HG02943 (cell line): ENCODE measurements around the gene C1QTNF1.

Experiments used
- ATAC-seq: cut with Tn5 transposase; IDR thresholded peaks from one replicate; pipeline ENCODE4 v1.9.1; 2021; ENCODE audit warnings: mild to moderate bottlenecking, low read depth, moderate library complexity; ENCODE audit not compliant: unreplicated experiment

The C1QTNF1 gene

DNA sequence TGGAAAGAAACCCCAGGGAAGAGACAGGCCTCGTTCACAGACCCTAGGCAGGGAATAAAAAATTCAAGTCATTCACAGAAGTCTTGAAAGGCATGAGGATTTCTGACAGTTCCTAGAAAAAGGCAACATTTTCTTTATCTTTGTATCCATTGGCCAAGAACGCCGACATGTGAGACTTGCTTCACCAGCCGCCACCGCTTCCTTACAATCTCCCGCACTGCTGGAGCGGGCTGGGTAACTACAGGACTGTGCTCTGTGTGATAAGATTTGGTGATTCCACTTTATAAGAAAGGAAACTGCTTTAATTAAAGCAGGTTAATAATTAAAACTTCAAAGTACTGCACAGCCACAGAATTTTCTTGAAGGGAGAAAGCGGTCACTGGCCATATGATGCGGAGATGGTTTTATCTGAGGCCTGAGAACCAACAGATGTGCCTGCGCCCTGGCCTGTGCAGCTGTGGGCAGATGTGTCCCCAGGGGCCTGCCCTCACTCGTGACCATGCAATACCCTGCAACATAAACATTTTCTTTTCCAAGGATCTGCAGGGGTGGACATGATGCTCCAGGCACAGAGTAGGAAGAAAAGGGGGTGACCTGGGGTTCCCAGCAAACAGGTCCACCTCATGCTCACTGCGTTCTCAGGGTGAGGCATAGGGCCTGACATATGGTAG, 31.3 kb upstream of the C1QTNF1 start:
- no peak for ATAC-seq

DNA sequence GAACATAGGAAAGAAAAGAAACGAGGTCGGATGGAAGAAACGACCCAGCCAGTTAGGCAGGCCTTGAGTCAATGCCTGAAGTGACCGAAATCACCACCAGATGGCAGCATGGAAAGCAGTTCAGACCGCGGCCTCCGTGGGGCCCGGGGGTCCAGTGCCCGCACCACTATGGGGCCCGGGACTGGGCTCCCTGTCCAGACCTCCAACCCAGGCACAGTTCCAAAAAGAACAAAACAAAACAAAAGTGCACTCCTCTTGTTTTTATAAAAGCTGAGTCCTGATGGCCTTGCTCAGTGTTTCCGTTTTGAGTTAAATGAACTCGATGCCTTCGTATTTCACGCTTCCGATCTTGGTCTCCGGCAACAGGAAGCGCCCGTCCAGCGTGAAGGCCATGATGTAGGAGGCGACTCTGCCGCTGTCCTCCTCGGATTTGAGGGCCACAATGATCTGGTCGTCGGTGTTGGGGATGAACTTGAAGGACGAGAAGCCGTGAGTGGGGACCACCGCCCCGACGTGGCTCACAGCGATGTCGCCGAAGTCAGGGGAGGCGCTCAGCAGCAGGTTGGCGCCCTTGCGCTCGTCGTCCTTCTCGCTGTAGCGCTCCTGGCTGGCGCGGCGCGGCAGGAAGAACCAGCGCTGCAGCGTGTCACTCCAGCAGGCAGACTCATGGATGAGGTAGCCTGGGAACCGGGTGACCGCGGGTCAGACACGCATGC, 30.6 kb upstream of the C1QTNF1 start:
- ATAC-seq: no peak

DNA sequence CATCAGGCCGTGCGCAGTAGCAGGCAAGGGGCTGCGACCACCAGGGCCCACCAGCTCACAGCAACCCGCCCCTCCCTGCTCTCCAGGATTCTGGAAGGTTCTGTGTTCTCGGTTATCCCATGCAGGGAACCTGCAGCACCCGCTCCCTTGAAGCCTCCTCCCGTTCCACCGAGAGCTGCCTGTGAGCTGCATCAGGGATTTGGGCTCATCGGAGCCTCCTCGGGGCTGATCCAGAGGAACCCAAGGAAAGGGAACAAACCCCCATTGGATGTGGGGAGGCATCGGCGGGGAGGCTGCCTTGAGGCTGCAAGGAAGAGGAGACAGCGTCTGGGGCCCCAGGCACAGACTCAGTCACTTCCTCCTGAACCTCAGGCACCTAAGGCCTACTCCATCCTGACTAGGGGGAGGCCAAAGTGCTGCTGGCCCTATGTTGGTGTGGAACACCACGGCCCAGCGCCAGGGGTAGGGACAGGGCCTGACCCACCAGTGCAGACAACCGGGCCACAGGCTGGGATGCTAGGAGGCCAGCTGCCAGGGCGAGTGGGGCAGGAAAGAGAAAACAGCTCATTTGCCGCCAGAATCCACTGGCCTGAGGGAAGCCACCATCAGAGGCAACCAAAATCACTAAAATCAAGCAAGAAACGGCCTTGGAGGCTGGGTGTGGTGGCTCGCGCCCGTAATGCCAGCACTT, 29.8 kb upstream of the C1QTNF1 start:
- no peak for ATAC-seq

DNA sequence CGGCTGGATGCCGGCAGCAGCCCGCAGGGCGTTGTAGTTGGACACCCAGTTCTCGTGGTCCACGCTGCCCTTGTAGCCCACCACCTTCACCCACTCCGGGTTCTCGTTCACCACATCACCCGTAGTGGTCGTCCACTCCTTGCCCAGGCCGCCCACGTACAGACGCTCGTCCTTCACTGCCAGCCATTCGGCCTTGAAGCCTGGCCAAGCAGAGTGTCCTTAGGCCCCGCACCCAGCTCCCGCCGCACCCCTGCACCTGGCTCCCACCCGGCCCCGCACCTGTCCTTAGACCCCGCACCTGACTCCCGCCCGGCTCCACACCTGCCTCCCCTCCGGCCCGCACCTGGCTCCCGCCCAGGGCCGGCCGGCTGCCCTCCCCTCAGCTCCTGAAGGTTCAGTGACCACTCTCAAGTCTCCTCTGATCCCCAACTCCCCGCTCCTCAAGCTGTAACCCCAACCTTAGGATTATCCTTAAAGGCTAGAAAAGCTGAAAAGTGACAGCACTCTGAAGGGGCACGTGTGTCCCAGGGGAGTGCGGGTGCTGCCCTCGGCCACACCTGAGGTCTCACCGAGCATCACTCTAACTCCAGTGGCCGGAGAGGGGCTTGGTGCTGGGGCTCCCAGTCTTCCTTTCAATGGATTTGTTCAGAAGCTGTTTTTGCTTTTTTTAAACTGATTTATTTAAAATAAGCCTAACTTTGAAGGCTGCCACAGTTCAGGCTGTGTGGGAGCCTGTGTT, 28.8 kb upstream of the C1QTNF1 start:
- no peak for ATAC-seq

DNA sequence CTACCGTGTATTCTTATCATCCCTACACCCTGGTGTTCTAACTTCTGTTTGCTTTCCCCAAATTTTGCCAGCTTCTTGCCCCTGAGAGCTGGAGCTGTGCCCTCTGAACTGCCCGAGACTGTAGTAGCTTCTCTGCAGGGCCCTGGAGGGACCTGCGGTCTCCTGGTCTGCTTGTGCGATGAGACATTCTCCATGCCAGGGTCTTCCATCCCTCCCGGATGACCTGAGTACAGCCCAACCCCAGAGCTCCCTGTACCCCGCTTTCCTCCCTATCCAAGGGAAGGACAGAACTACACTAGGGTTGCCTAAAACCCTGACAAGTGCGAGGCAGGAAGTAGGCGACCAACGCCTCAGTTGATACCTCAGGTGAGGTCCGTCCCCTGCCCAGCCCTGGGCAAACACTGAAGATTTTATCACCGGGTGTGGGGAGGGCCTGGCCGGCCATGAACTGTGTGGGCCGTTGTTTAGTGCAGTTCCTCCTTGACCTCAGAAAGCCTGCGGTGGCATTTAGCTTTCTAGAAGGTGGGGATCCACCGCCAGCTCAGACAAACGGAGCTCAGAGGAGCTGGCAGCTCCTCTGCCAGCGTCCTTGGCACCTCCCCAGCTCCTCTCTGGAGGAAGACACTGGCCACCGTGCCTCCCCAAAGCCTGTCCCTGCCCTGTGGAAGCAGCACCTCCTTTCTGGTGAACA, 28.1 kb upstream of the C1QTNF1 start:
- ATAC-seq: no peak

DNA sequence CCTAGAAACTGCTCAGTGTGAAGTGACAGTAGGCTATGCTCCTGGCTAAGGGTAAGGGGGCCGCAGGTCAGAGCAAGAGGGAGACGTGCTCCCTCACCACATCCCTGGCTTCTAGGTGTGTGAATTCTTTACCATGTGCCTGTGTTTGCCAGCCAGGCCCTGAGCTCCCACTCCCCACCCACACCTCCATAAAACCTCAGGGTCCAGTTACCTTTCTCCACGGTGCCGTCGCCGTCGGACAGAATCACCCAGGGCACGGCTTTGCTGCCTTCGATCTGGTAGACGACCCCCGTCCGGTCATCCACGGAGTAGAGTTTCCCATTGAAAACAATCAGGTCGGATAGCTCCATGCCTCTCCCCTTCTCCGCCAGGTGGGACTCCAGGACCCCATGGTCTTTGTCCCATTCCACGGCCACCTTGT, 27.2 kb upstream of the C1QTNF1 start:
- no peak for ATAC-seq

DNA sequence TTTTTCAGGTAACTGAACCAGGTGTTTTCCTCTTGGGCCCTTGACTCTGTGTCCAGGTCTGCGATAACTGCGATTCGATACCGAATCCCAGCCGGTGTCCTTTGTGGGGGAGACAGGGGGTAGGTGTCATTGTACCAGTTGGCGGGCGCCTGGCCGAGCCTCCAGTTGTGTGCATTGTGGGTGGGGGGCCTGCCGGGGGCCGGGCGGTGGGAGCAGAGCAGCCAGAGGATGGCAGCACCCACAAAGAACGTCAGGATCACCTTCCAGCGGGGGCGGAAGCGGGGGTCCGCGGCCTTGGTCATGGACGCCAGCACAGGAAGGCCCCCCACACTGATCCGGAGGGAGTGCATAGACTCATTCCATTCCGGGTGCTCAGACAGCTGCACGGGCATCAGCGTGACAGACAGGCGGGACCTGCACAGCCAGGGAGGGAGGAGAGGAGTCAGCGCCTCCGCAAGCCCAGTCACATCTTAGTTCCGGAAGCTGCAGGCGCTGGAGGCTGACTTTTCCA, 26.7 kb upstream of the C1QTNF1 start:
- ATAC-seq: no peak

DNA sequence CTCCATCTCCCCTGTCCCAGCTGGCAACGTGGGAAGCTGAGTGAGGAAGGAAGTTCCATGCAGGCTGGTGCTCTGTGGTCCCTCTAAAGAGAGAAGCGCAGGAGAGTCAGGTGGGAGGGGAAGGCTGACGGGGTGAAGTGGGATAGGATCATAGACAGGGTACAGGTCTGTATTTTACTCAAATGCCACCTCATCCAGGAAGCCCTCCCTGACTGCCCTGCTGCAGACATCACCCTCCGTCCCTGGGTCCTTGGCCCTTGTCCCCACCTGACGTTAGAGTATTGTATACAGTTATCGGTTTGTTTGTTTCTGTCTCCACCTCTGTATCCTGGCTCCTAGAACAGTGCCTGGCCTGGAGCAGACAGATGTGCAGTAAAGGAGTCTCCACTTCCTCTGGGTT, 26.1 kb upstream of the C1QTNF1 start:
- ATAC-seq: no peak

DNA sequence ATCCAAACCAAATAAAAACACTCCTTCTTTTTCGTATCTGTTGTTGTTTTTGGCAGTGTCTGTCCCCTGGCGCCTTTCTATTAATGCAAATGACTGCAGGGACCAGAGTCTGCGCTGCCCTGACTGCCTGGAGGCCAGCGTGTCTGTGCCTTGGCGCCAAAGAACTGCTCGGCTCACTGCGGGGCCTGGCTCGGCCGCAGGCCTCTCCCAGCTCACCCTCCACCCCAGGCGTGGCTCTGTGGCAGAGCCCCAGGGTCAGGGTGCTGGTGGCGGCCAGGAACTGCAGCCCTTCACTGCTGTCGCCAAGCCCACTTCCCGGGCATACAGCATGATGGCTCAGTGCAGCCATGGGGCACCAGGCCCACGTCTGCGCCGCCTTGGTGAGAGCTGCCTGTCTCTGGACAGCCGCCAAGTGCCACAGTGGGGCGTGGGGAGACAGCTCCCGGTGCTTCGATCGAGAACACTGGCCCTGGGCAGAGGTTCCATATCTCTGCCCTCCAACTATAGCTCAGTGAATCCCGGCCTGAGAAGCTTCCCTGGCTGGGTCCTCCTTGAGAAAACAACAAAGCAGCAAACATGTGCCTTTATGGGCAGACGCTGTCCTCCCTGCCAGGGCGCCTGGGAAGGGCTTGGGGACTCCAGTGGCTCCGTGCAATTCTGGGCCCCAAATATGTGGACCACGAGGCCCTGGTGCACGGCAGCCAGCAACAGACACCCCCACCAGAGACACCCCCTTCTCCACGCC, 25.5 kb upstream of the C1QTNF1 start:
- no peak for ATAC-seq

DNA sequence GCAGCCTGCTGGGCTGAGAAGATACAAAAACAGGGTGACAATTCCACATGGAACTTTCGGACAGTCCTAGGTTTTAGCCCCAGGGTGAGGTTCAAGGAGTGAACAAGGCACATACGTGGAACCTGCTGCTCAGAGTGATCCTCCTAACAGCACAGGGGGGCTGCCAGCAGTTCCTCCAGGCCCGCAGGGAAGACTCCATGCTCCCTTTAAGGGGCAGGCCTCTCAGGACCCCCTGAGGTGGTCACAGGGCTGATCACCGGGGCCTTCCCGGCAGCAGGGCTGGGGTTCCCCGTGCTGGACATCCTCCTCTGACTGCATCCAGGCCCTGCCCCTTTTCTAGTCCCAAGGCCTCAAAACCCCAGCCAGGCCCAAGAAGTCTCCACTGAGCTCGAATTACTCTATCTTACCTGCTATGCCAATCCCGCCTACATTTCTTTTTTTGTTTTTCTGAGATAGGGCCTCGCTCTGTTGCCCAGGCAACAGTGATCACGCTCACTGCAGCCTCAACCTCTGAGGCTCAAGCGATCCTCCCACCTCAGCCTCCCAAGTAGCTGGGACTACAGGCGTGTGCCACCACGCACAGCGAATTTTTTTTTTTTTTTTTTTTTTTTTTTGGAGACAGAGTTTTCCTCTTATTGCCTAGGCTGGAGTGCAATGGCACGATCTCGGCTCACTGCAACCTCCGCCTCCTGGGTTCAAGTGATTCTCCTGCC, 24.8 kb upstream of the C1QTNF1 start:
- no peak for ATAC-seq

DNA sequence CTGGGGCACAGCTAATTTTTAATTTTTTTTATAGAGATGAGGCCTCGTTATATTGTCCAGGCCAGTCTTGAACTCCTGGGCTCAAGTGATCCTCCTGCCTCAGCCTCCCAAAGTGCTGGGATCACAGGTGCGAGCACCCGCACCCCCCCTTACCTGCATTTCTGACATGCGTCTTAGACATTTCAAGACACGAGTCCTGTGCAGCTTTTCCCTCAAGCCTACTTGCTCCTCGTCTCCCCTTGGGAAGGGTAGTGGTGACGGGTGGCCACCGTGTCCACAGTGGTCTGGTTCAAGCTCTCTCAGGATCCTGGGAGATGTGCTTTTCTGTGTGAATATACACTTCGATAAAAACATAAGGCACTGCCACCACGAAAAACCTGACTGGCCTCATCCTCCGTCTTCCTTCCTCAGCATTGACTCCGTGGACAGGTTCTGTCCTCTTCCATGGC, 24.0 kb upstream of the C1QTNF1 start:
- no peak for ATAC-seq

DNA sequence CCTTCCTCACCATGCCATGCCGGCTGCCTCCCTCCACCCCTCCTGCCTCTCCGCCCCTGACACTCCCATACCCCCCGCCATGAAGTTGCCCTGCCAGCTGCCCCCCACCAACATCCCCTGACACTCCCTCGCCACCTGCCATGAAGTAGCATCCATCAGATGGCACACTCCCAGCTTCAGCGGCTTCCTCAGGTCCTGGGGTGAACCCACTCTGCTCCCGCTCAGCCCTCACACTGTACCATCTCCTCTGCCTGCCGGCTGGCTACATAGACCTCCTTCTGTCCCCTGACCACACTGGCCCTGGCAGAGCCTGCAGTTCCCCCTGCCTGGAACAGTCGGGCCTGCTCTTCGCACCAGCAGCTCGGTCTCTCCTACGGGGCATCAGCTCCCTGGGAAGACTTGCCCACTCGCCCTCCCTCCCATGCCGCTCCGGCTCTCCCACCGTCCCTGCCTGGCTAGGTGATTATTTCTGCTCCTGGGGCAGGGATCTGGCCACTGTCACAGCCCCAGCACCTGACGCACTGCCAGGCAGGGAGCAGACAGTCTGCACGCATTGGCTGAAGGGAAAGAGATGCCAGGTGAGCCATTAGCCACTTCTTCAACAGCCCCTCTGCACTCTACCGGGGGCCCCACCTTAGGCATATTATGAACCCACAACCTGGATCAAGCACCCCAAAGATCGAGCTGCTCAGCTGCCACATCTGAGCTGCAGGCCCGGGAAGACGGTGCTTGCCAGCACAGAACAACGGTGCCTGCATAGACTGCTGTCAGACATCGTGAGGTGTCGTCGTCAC, 23.4 kb upstream of the C1QTNF1 start:
- no peak for ATAC-seq

DNA sequence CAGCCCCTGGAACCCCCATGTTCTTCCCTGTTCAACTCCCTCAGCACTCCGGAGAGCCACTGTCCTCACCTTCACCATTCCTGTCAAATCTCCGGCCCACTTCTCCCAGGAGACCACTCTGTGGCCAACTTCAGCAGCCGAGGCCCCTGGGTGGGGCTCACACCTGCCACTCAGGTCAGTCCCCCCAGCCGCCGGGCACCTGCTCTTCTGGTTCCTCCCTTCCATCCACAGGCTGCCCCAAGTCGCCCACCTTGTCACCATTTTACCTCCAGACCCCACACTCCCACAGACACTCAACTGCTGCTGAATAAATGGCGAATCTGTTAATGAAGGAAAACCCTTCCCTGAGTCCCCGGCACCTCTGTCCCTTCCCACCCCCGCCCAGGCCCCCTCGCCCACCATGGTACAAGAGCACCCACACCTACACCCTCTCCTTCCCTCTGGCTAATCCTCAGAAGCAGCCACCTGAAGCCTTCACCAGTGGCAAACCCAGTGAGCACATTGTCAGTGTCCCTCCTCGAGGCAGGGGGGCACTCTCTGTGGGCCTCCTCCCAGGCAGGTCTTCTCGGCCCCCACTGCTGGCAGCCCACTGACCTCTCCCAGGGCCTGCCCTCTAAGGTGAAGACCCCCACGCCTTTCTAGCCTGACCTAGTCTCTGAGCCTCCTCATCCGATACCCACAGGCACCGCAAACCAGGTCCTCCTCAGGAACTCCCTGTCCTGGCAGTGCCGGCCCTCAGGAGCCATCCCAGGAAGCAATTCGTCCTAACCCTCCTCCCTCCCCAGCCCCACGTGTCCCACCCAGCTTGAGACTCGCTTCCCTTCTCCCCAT, 22.6 kb upstream of the C1QTNF1 start:
- ATAC-seq: no peak

DNA sequence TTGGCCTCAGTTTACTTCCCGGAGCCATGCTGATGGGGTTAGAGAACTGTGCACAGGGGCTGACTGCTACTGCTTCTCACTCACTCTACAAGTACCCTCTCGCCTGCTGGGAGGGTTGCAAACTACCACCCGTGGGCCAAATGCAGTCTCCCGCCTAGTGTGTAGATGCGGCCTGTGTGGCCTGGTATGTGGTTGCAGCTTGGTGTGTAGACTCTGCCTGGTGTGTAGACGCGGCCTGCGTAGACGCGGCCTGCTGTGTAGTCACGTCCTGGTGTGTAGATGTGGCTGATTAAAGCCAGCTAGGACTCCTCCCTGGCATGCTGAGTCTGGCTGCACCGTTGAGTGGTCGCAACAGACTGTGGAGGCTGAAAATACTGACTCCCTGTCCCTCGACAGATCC, 21.7 kb upstream of the C1QTNF1 start:
- no peak for ATAC-seq

DNA sequence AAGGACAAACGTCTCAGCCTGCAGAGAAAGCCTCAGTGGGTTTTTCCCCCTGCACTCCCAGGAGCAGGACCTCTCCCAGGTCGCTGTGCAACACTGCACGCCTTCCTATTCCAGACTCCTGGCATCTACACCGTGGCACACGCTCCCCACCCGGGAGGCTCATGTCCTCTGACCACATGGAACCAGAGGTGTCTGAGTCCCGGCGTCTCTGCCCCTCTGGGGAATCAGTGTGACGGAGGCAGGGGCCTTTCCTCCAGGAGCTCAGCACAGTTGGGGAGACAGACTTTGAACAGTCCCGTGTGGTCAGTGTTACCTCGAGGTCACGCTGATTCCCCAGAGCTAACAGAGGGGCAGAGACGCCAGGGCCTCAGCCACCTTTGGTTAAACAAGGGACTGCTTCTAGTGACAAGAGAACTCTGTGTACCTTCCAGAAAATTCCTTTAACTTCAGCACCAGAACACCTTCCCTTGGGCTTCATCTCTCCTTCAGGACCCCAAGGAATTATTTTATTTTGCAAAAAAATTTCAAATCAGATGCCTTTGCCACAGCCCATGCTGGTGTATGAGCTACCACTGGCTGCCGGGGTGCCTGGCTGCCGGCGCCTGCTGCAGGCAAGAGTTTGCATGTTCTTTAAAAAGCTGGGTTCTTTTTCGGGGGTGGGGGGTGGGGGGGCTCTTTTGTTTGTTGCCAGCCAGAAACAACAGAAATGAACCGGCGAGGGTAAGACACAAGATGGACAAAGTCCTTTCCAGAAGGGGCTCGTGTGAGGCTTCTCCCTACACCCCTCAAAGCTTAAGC, 21.0 kb upstream of the C1QTNF1 start:
- no peak for ATAC-seq

DNA sequence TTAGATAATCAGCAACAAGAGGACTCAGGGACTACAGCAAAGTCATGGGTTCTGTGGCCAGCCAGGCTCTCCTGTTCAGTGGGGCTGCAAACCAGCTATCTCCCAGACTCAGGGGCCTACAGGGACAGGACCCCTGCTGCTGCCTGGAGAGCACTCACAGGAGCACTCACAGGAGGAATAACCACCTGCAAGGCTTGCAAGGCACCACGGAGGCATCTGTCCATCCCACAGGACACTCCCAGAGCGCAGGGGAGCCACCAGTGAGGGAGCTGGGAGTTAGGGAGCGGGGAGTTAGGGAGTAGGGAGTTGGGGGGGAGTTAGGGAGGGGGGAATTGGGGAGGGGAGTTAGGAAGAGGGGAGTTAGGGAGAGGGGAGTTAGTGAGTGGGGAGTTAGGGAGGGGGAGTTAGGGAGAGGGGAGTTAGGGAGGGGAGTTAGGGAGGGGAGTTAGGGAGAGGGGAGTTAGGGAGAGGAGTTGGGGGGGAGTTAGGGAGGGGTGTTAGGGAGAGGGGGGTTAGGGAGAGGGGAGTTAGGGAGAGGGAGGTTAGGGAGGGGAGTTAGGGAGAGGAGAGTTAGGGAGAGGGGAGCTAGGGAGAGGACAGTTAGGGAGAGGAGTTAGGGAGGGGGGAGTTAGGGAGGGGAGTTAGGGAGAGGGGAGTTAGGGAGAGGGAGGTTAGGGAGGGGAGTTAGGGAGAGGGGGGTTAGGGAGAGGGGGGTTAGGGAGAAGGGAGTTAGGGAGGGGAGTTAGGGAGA, 20.1 kb upstream of the C1QTNF1 start:
- ATAC-seq: no peak
